Osteocyte (in vitro differentiated cells): Measurements from ENCODE around the gene CHRM3. TPM values are rescaled to one million over a fixed set of nuclear protein-coding genes. Genes with fewer than 3 reads are reported as not detected.

Experiments
- DNase-seq: peaks from one replicate; pipeline ENCODE4 v3.0.0; 2021; ENCODE audit warnings: mixed read lengths; ENCODE audit not compliant: unreplicated experiment; ENCODE audit errors: extremely low spot score
- H3K27ac Mint-ChIP-seq: one replicate; pipeline ENCODE4 v1.8.0; 2021; ENCODE audit warnings: mild to moderate bottlenecking, mixed read lengths; ENCODE audit not compliant: unreplicated experiment
- H3K27me3 Mint-ChIP-seq: one replicate; pipeline ENCODE4 v1.8.0; 2021; ENCODE audit warnings: mixed read lengths; ENCODE audit not compliant: unreplicated experiment
- H3K36me3 Mint-ChIP-seq: one replicate; pipeline ENCODE4 v1.8.0; 2021; ENCODE audit warnings: mixed read lengths; ENCODE audit not compliant: unreplicated experiment
- H3K4me1 Mint-ChIP-seq: one replicate; pipeline ENCODE4 v1.8.0; 2021; ENCODE audit warnings: mixed read lengths; ENCODE audit not compliant: unreplicated experiment
- H3K4me3 Mint-ChIP-seq: one replicate; pipeline ENCODE4 v1.8.0; 2021; ENCODE audit warnings: mild to moderate bottlenecking, moderate library complexity, mixed read lengths; ENCODE audit not compliant: unreplicated experiment
- H3K9me3 Mint-ChIP-seq: one replicate; pipeline ENCODE4 v1.8.0; 2021; ENCODE audit warnings: mixed read lengths; ENCODE audit not compliant: unreplicated experiment
- long read RNA-seq: library from polyadenylated mRNA; unstranded; transcript quantifications from one replicate; pipeline ENCODE4 v2.0.0, GENCODE V29; 2021
- total RNA-seq: library from RNA; stranded (reverse); gene quantifications from 2 replicates; pipeline ENCODE4 v1.2.1, GENCODE V29; 2021
- TF ChIP-seq, protein P1 (sequence below): fragments of 200-600 bp; sonication (generic); IDR thresholded peaks from 2 replicates; pipeline ENCODE4 v1.5.0; 2021; ENCODE audit warnings: antibody characterized with exemption, mild to moderate bottlenecking, moderate library complexity

Gene CHRM3
- 0.30 and 0.37 TPM in 2 replicates for total RNA-seq
- long read RNA-seq = 0 reads

DNA sequence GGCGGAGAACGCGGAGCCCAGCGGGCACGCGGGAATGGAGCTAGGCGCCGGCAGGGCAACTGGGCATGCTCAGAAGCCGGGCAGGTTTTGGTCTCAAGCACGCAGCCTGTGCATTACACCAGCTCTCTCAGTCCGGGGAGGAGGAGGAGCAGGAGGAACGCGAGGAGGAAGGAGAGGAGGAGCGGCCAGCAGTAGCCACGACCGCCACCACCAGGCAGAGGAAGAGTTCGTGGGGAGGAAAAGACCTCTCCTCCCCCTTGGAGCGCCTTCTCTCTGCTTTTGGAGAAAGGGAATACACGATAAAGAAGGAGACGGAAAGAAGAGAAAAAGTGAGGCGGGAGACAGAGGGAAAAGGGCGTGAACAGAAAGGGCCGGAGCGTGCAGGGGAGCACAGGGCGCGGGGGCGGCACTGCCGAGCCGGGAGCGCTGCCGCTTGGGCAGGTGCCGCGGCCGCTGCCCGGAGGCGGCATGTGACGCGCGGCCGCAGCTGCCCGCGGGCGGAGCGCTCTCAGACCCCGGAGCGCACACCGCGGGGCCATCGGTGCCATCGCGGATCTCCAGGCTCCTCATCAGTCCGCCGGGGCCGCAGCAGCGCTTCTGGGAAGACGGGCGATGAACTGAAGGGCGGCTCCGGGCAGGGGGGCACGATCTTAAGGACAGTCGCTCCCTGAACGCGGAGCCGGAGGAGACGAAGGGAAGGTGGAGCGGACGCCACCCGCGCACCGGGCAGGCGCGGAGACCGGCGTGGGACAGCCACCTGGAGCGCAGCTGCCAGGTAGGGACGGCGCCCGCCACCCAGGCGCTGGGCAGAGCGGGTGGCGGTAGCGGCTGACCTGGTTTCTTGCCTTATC lies at the start of gene CHRM3:
CHRM3 (plus strand) TSS at position 116 of the 851 bp plus-strand sequence. CDS start 520,884 bp downstream, outside the sequence.
- Mint-ChIP-seq H3K27ac (no peak within 1 kb of the TSS), H3K27me3 (peaks cover 85% of the 10 kb centered on the region), H3K9me3 (no peaks in the 10 kb centered on the region), H3K4me3 (peak within 1 kb of the TSS; percentile 84), H3K4me1 (peaks cover 22% of the 10 kb centered on the region), H3K36me3 (peaks cover 1% of the 10 kb centered on the region)
- TF ChIP-seq, protein P1, sequence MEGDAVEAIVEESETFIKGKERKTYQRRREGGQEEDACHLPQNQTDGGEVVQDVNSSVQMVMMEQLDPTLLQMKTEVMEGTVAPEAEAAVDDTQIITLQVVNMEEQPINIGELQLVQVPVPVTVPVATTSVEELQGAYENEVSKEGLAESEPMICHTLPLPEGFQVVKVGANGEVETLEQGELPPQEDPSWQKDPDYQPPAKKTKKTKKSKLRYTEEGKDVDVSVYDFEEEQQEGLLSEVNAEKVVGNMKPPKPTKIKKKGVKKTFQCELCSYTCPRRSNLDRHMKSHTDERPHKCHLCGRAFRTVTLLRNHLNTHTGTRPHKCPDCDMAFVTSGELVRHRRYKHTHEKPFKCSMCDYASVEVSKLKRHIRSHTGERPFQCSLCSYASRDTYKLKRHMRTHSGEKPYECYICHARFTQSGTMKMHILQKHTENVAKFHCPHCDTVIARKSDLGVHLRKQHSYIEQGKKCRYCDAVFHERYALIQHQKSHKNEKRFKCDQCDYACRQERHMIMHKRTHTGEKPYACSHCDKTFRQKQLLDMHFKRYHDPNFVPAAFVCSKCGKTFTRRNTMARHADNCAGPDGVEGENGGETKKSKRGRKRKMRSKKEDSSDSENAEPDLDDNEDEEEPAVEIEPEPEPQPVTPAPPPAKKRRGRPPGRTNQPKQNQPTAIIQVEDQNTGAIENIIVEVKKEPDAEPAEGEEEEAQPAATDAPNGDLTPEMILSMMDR = peak; percentile 19
- DNase-seq = no peak

DNA sequence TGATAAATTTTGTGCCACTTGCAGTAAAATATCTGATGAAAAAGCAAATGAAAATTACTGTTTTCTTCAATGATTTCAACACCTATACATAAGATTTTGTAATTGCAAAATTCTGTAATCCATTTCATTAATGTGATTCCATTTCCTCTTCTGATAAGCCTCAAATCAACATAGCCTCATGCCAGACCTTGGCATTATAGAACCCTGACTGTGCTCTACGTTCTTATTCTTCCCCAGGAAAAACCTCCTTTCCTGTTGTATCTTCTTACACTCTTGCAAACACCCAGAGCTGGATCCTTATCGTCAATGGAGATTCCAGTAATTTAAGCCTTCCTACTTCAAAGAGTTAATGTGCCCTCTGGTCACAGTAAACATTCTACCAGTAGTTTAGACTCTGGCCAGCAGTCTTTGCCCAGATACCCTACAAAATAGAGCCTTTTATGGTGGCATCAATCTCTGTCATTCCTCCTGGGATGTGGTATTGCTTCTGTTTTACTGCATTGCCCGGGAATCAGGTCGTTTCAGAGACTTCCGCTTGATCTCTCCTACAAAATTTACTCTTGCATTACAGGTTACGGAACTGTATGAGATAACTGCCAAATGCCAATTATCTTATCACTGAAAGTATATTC lies 48.5 kb upstream of the CHRM3 start:
- H3K27me3 Mint-ChIP-seq = peaks cover 2% of the 10 kb centered on the region
- no peak overlapping the region for H3K27ac Mint-ChIP-seq
- no peak for DNase-seq
- no peaks in the 10 kb centered on the region for H3K36me3 Mint-ChIP-seq
- H3K4me3 Mint-ChIP-seq = no peak overlapping the region
- H3K4me1 Mint-ChIP-seq = no peaks in the 10 kb centered on the region
- H3K9me3 Mint-ChIP-seq = no peaks in the 10 kb centered on the region
- TF ChIP-seq, protein P1 = no peak

DNA sequence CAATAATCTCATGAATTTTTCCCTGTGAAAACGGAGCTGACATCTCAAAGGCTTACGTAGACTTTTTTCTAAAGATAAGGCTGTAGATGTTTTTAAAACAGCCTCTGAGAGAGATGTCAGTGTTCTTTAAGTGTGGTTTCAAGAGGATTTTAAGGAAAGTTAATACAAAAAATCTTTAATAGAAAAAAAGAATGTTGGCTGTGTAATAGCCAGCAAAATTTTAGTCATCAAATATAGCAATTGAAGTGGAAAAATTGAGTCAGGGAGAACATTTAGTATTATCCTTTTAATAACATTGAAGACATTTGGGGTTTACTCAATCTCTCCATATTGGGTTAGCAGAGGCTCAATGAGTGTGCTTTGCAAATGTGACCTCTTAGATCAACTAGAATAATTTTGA lies 38.6 kb upstream of the CHRM3 start:
- no peak overlapping the region for H3K27ac Mint-ChIP-seq
- DNase-seq = no peak
- no peaks in the 10 kb centered on the region for H3K4me1 Mint-ChIP-seq
- no peaks in the 10 kb centered on the region for H3K27me3 Mint-ChIP-seq
- TF ChIP-seq, protein P1 = no peak
- H3K4me3 Mint-ChIP-seq = no peak overlapping the region
- H3K9me3 Mint-ChIP-seq = no peaks in the 10 kb centered on the region
- no peaks in the 10 kb centered on the region for H3K36me3 Mint-ChIP-seq

DNA sequence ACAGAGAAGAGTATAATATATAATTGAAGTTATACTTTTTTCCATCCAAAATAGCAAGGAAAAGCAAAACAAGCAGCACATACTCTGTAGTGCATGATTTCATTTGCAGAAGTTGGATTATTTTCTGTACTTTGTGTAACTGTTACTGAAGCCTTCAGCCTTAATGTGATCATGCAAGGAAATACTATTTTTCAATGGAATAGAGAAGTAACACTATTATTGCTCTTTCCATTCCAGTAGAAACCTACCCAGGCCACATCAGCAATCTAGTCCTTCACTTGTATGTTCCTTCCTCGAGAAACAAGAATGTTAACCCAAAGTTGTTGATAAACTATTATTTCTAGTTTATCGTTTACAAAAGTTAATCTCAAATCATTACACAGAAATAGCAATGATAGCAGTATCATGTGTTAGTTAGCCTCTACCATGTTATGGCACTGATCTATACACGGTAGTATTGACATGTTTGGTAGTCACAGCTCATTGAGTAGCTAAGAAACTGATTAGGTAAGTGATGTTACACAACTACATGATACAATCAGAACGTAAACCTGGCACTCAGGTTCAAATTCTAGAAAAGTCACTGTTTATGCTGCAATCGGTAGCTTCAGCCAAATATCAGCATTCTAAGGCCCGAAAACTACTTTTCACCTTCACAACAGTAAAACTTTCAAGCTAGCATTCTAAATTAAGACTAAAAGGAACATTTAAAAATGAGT lies 37.6 kb upstream of the CHRM3 start:
- Mint-ChIP-seq H3K27ac (no peak overlapping the region), H3K36me3 (no peaks in the 10 kb centered on the region)

More for the DNA sequence above, 37.6 kb upstream of the CHRM3 start:
- Mint-ChIP-seq H3K4me1 (no peaks in the 10 kb centered on the region), H3K9me3 (no peaks in the 10 kb centered on the region), H3K4me3 (no peak overlapping the region), H3K27me3 (no peaks in the 10 kb centered on the region)
- TF ChIP-seq, protein P1 = no peak
- no peak for DNase-seq
